GM18907 (cell line): ENCODE data around the gene PKP3.
"Not testable (repeated sequence)": the region's sequence is repeated elsewhere in the genome, so short reads cannot be mapped to it uniquely, and the experiment has no call there.

Experiments used
- ATAC-seq: cut with Tn5 transposase; IDR thresholded peaks from one replicate; pipeline ENCODE4 v1.9.1; 2021; ENCODE audit warnings: mild to moderate bottlenecking, moderate library complexity; ENCODE audit not compliant: unreplicated experiment

PKP3 gene

DNA sequence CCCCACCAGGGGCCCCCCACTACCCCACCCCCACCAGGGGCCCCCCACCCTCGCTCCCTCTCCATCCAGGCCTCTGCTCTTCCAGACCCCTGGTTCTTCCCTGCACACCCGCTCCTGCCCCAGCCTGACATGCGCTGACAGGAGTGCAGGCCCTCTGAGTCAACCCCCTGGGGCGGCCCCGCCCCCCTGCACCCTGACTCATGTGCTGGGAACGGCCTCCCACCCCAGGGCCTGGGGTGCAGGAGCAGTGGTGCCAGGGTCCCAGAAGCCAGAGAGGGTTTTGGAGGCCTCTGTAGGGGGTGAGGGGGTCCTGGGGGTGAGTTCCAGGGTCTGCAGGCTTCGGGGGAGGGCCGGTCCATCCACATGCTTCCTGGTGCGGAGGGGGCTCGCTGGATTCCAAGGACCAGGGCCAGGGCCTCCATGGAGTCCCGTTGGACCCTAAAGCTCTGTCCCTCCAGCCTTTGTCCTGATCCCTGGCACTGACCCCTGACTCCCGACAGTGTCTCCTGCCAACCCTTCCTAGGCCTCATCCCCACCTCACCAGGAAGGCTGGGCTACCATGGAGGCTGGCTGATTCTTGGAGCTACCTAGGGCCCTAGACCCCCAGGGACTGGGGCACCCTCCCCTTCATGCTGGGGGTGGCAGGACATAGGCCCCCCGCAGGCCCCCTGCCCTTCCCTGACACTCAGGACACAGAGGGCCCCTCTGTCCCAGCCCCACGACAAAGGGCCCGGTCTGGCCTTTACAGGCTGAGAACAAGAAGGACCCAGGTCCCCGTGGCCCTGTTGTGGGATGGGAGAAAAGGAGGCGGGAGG, 583 bp upstream of the PKP3 start:
- no peak for ATAC-seq

DNA sequence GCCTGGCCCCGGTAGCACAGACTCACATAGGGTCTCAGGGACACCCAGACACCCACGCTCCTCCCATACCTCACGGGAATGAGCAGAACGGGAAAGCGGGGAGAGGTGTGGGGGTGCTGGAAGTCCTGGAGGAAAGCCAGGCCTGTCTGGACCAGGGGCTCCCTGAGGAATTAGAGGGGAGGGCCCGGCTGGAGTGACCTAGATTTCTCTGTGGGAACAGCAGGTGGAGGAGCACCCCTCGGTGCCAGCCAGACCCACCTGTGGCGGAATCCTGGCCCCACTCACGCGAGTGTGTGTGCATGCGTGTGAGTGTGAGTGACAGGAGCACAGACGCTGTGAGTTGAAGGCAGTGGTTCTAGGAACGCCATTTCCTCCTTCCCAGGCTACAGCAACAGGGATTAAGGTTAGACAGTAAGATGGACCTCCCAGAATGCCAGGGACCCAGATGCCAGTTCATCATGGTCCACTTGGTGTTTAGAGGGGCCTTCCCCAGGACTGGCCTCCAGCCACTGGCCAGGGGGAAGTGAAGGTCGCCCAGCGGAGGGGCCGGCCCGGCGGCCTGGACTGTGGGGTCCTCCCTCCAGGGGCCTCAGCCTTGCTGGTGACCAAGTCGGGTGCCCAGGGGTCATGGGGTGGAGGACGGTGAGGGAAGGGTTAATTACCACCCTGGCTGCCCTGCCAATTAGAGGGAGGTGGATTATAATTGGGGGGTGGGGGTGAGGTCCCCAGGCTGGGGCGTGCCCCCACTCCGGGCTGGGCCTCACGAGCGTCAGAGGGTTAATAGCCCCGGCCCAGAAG, 1.0 kb downstream of the PKP3 start:
- ATAC-seq, result no peak

DNA sequence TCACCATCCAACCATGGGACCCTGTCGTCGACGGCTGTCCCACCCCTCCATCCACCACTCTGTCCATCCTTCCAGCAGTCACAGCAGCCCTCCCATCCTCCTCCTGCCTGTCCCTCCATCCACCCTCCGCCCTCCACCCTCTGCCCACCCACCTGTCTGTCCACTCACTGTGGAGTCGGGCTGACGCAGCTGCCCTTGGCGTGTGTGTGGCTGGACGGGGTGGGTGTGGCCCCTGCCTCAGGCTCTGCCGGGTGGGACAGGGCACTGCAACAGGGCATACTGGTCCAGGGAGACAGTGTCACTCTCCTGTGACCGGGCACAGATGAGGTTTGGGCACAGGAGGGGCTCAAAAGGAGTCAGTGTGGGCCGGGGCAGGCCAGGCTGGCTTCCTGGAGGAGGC, 1.9 kb downstream of the PKP3 start:
- no peak for ATAC-seq

DNA sequence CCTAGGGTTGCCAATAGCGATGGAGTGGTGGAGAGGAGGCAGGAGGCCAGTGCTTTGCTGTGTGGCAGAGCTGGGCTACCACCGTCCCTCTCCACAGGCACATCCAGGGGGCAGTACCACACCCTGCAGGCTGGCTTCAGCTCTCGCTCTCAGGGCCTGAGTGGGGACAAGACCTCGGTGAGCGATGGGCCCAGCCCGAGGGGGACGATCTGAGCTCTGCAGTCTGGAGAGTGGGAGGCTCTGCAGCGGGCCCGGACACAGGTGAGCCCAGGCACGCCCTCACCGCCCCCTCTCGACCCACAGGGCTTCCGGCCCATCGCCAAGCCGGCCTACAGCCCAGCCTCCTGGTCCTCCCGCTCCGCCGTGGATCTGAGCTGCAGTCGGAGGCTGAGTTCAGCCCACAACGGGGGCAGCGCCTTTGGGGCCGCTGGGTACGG, 2.5 kb downstream of the PKP3 start:
- peak; percentile 27 for ATAC-seq

DNA sequence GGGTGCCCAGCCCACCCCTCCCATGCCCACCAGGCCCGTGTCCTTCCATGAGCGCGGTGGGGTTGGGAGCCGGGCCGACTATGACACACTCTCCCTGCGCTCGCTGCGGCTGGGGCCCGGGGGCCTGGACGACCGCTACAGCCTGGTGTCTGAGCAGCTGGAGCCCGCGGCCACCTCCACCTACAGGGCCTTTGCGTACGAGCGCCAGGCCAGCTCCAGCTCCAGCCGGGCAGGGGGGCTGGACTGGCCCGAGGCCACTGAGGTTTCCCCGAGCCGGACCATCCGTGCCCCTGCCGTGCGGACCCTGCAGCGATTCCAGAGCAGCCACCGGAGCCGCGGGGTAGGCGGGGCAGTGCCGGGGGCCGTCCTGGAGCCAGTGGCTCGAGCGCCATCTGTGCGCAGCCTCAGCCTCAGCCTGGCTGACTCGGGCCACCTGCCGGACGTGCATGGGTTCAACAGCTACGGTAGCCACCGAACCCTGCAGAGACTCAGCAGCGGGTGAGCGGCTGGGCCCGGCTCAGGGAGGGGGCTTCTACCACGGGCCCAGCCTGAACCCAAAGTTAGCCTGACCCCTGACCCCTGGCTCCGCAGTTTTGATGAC, 3.0 kb downstream of the PKP3 start:
- ATAC-seq, result peak; percentile 74

DNA sequence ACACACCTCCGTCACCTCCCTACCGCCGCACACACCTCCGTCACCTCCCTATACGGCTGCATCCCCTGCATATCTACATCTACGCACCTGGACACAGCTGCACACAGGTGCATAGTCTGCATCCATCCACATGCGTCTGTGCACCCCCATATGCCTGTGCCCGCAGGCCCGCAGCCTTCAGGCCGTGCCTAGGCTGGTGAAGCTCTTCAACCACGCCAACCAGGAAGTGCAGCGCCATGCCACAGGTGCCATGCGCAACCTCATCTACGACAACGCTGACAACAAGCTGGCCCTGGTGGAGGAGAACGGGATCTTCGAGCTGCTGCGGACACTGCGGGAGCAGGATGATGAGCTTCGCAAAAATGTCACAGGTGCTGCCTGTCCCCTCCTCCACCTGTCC, 4.8 kb downstream of the PKP3 start:
- no peak for ATAC-seq

DNA sequence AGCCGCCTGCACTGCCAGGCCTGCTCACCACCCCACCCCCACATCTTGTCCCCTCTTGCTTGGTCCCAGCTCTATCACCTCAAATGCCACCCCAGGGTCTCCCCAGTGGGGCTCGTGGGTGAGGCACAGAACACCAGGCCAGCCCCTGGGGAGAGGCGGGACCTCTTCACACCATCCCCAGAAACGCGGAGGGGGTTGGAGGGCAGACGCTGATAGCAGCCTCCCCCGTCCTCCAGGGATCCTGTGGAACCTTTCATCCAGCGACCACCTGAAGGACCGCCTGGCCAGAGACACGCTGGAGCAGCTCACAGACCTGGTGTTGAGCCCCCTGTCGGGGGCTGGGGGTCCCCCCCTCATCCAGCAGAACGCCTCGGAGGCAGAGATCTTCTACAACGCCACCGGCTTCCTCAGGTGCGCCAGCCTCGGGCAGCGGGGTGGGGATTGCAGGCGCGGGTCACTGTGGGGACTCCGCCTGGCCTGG, 5.8 kb downstream of the PKP3 start:
- ATAC-seq, result no peak

DNA sequence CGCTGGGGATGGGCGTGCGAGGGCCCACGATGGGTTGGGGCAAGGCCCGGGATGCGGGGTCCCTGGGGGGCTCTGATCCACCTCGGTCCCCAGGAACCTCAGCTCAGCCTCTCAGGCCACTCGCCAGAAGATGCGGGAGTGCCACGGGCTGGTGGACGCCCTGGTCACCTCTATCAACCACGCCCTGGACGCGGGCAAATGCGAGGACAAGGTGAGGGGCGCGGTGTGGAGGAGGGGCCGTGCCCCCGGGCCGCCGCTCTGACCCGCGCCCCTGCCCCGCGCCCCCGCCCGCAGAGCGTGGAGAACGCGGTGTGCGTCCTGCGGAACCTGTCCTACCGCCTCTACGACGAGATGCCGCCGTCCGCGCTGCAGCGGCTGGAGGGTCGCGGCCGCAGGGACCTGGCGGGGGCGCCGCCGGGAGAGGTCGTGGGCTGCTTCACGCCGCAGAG, 6.3 kb downstream of the PKP3 start:
- ATAC-seq, result no peak

DNA sequence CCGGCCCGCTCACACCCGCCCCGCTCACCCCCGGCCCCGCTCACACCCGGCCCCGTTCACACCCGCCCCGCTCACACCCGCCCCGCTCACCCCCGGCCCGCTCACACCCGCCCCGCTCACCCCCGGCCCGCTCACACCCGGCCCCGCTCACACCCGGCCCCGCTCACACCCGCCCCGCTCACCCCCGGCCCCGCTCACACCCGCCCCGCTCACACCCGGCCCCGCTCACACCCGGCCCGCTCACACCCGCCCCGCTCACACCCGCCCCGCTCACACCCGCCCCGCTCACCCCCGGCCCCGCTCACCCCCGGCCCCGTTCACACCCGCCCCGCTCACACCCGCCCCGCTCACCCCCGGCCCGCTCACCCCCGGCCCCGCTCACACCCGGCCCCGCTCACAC, 7.2 kb downstream of the PKP3 start:
- ATAC-seq, result not testable (repeated sequence)

DNA sequence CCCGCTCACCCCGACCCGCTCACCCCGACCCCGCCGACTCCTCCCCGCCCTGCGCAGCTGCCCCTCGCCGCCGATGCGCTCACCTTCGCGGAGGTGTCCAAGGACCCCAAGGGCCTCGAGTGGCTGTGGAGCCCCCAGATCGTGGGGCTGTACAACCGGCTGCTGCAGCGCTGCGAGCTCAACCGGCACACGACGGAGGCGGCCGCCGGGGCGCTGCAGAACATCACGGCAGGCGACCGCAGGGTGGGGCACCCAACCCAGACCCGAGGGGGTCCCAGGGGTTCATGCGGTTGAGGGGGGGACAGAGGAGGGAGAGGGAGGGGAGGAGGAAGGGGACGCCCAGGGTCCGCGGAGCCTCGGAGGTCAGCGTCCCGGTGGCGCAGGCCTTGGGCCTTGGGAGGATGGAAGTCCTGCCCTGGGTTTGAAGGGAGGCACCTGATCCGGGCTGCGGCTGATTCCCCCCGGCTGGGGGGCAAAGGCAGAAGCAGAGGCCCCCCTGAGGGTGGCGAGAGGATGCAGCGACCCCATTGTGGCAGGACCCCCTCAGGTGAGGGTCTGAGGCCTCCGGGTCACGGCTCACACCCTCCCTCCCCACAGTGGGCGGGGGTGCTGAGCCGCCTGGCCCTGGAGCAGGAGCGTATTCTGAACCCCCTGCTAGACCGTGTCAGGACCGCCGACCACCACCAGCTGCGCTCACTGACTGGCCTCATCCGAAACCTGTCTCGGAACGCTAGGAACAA, 9.2 kb downstream of the PKP3 start:
- ATAC-seq, result no peak

DNA sequence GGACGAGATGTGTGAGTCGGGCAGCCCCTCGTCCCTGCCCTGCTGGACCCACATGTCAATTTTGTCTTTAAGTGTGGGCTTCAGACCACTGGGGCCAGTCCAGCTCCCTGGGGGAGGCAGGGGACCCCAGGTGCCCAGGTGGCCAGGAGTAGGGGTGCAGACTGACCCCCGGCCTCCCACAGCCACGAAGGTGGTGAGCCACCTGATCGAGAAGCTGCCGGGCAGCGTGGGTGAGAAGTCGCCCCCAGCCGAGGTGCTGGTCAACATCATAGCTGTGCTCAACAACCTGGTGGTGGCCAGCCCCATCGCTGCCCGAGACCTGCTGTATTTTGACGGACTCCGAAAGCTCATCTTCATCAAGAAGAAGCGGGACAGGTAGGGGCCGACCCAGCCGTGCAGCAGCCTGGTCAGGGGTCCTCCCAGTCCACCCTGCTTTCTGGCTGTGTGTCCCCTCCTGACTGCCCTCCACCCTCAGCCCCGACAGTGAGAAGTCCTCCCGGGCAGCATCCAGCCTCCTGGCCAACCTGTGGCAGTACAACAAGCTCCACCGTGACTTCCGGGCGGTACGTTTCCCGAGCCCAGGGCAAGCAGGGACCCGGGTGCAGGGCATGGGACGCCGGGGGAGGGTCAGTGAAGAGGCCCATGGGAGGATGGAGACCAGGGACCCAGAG, 9.9 kb downstream of the PKP3 start:
- no peak for ATAC-seq

DNA sequence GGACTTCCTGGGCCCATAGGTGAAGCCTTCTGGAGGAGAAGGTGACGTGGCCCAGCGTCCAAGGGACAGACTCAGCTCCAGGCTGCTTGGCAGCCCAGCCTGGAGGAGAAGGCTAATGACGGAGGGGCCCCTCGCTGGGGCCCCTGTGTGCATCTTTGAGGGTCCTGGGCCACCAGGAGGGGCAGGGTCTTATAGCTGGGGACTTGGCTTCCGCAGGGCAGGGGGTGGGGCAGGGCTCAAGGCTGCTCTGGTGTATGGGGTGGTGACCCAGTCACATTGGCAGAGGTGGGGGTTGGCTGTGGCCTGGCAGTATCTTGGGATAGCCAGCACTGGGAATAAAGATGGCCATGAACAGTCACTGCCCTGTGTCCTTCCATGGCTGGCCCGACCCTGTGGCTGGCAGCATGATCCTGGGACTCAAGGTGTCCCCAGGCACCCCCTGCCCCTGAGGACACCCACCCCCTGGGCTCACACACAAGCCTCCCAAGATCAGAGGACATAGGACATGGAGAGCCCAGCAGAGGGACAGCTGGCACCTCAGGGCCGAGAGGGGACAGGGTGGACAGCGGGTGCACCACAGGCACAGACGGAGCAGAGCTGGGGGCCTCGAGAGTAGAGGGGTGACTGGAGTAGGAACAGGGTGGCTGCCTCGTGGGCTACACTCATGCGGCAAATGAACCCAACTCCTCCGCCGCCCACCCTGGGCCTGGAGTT, 10.7 kb downstream of the PKP3 start:
- no peak for ATAC-seq

DNA sequence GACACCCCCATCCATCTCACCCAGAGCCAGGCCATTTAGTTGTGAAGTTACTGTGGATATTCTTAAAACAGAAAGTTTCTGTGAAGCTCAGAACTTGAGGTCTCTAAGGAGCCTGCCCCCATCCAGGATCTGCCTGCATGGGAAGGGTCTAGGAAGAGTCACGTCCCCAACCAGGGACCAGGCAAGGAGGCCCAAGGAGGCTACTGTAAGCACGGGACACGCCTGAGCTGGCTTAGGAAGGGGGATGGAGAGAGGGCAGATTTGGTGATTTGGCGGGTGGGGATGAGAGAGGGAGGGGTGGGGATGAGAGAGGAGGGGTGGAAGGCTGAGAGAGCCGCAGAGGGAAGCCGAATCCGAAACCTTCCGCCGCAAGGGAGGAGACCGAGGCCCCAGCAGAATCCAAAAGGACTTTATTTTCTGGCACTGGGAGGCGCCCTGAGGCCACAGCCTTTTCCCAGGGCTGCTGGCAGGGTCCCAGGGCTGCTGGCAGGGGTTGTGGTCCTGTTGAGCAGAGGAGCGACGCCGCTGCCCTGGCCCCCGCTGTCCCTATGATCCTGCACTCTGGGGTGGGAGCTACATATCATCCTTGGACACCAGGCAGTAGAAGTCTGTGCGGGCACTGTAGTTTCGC, 11.4 kb downstream of the PKP3 start:
- no peak for ATAC-seq

DNA sequence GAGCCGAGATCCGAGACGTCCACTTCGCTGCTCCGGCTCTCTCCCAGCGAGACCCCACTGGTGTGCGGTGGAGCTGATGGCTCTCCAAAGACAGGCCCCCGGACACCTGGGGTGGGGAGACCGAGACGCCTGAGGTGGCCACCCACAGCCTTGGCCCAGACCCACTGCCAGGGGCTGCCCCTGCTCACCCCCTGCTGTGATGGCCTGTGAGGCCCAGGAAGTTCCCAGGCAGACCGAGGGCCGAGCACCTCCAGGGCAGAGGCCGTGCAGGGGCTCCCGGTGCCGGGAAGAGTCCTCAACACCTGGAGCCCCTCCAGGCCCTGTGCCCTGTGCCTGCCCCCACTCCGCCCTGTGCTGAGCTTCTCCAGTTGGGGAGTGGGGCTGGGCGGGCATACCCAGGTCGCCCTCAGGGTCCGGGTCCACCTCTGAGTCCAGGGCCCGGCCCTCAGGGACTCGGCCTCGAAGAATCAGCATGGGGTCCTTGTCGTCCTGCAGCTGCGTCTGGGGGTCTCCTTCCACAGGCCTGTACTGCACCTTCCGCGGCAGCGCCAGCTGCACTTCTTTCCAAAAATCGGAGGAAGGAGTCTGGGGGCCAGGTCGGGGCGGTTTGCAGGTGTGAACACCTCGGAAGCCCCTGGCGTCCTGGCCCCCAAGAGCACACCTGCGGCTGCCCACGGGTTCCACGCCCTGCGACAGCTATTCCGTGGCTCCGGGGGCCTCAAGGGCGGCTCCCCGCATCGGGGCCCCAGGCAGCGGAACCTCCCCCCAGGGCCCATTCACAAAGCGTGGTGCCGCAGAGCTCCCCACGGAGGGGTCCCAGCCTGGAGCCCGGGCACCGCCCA, 12.2 kb downstream of the PKP3 start:
- ATAC-seq, result no peak

DNA sequence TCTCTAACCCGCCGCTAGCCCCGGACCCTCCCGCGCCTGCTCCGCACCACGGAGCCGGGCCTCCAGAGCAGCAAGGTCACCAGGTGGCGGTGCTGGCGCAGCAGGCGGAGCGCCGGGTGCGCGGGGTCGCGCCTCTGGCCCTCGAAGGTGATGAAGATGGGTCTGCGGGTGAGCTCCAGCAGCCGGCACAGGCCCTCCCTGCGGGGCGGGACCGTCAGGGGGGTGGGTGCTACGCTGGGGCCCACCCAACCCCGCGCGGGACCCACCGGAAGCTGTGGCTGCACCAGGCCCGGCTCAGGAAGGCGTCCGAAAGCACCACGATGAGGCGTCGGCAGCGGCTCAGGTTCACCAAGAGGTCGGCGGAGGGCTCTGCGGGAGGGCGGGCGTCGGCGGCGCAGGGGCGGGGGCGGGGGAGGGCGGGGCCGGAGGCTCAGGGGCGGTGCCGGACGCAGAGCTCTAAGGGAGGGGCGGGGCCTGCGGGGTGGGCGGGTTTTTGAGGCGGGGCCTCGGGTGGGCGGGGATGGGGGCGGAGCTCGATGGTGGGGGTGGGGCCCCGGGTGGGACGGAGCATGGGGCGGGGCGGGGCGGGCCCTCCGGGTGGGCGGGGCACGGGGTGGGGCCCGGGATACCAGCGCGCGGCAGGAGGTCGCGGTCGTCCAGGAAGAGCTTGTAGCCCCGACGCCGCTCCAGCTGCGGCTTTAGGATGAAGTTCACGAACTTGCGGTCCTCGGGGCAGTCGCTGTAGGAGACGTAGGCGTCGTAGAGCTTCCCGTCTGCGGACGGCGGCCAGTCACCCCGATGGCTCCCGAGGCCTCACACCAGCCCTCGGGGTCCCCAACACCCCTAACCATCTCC, 13.0 kb downstream of the PKP3 start:
- ATAC-seq, result peak; percentile 63

DNA sequence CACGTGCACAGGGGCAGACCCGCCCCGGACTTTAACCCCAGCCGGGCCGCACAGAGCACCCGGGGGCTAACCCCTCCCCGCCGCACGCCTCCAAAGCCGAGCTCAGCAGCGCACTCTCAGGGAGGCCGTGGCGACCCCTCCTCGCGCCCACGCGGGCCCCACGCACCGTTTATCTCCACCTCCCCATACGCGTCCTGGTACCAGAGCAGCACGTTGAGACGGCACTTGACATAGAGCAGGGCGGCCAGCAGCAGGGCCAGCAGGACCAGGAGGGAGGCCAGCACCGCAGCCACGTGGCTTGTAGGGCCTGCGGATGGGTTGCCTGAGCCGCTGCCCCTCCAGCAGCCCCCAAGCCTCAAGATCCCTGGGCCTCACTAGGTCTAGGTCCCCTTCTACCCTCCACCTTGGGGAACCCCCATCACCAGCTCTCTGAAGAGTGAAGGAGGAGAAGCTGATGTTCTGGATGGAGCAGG, 13.7 kb downstream of the PKP3 start:
- no peak for ATAC-seq
